Ascending aorta (tissue), 2 donors: ENCODE data around the gene DOCK2. TPM values are rescaled to one million over a fixed set of nuclear protein-coding genes. Genes with fewer than 3 reads are reported as not detected.

Experiments
- DNase-seq, 2 donors: peaks; one replicate each; pipeline ENCODE4 v3.0.0-alpha.2; 2019; ENCODE audit warnings: low spot score in 2 of 2
- H3K27ac ChIP-seq, 2 donors: fragments of 200-600 bp; sonication (generic); one replicate each; pipeline ENCODE4 v1.5.1; 2016 to 2017; ENCODE audit warnings: mild to moderate bottlenecking in 1 of 2
- H3K27me3 ChIP-seq: fragments of 200-600 bp; sonication (generic); one replicate; pipeline ENCODE4 v1.5.1; 2017
- H3K36me3 ChIP-seq, 2 donors: fragments of 200-600 bp; sonication (generic); one replicate each; pipeline ENCODE4 v1.5.1; 2016
- H3K4me1 ChIP-seq, 2 donors: fragments of 200-600 bp; sonication (generic); one replicate each; pipeline ENCODE4 v1.5.1; 2016 to 2017; ENCODE audit warnings: mild to moderate bottlenecking in 1 of 2
- H3K4me3 ChIP-seq, 2 donors: fragments of 200-600 bp; sonication (generic); one replicate each; pipeline ENCODE4 v1.5.1; 2016 to 2017; ENCODE audit warnings: mild to moderate bottlenecking in 1 of 2
- H3K9me3 ChIP-seq, 2 donors: fragments of 200-600 bp; sonication (generic); one replicate each; pipeline ENCODE4 v1.5.1; 2016
- CTCF ChIP-seq, 3 experiments: fragments of 200-600 bp in 2 of 3; fragments of 450-650 bp in 1 of 3; sonication (generic) in 2 of 3; IDR thresholded peaks; one replicate each; pipeline ENCODE4 v1.5.1; 2016 to 2019; ENCODE audit warnings: antibody characterized with exemption in 3 of 3, mild to moderate bottlenecking in 1 of 3, moderate library complexity in 1 of 3
- intact Hi-C: fragments of 100-400 bp; cut with DNase I; formaldehyde crosslinking; loops from one replicate; pipeline ENCODE4 v1.15.1; 2023
- total RNA-seq: library from RNA; depleted of rRNA; stranded (reverse); fragments of >200 nt; gene quantifications from one replicate; pipeline ENCODE4 v1.1.0, GENCODE V29; 2016

The DOCK2 gene
- total RNA-seq, 1 donor from 2014 or later, result 33.1 TPM

- no peak for TF ChIP-seq CTCF (IDR thresholded peaks at IDR 0.05)
- no peaks in the 10 kb centered on the region for H3K9me3 ChIP-seq
- no peak overlapping the region for H3K27ac ChIP-seq
- intact Hi-C loops, result no loop called here
- H3K36me3 ChIP-seq, result no peaks in the 10 kb centered on the region
- no peak for DNase-seq
- H3K4me1 ChIP-seq, result no peaks in the 10 kb centered on the region
- no peaks in the 10 kb centered on the region for H3K27me3 ChIP-seq
- no peak overlapping the region for H3K4me3 ChIP-seq
Observed at GRCh38 chr5:169971780-169972179, 334.7 kb downstream of the DOCK2 start.

- no peak for DNase-seq
- no peaks in the 10 kb centered on the region for H3K36me3 ChIP-seq
- H3K9me3 ChIP-seq, result no peaks in the 10 kb centered on the region
- no peak overlapping the region for H3K27ac ChIP-seq
- no peak for TF ChIP-seq CTCF (IDR thresholded peaks at IDR 0.05)
- intact Hi-C loops, result no loop called here
- H3K4me1 ChIP-seq, result no peaks in the 10 kb centered on the region
- no peaks in the 10 kb centered on the region for H3K27me3 ChIP-seq
- H3K4me3 ChIP-seq, result no peak overlapping the region
Observed at GRCh38 chr5:169973056-169973455, 336.0 kb downstream of the DOCK2 start.

GRCh38 chr5:169974121-169974770, 337.2 kb downstream of the DOCK2 start:
- intact Hi-C loops, result no loop called here

GRCh38 chr5:169978714-169979113, 341.6 kb downstream of the DOCK2 start:
- intact Hi-C loops, result no loop called here
- Histone ChIP-seq H3K27me3 (no peaks in the 10 kb centered on the region), H3K27ac (no peak overlapping the region), H3K4me3 (no peak overlapping the region), H3K4me1 (no peaks in the 10 kb centered on the region), H3K9me3 (no peaks in the 10 kb centered on the region), H3K36me3 (no peaks in the 10 kb centered on the region)
- TF ChIP-seq CTCF (IDR thresholded peaks at IDR 0.05), result no peak
- DNase-seq, result no peak

More at GRCh38 chr5:169974121-169974770, 337.2 kb downstream of the DOCK2 start:
- no peaks in the 10 kb centered on the region for H3K36me3 ChIP-seq
- H3K27ac ChIP-seq, result no peak overlapping the region
- no peaks in the 10 kb centered on the region for H3K27me3 ChIP-seq
- no peaks in the 10 kb centered on the region for H3K9me3 ChIP-seq
- no peak for DNase-seq
- no peak for TF ChIP-seq CTCF (IDR thresholded peaks at IDR 0.05)
- H3K4me3 ChIP-seq, result no peak overlapping the region
- no peaks in the 10 kb centered on the region for H3K4me1 ChIP-seq

- no peak for DNase-seq
- intact Hi-C loops, result no loop called here
- H3K27me3 ChIP-seq, result no peaks in the 10 kb centered on the region
- H3K4me3 ChIP-seq, result no peak overlapping the region
- no peaks in the 10 kb centered on the region for H3K9me3 ChIP-seq
- no peak overlapping the region for H3K27ac ChIP-seq
- H3K4me1 ChIP-seq, result no peaks in the 10 kb centered on the region
- H3K36me3 ChIP-seq, result no peaks in the 10 kb centered on the region
- no peak for TF ChIP-seq CTCF (IDR thresholded peaks at IDR 0.05)
Observed at GRCh38 chr5:169979871-169980270, 342.8 kb downstream of the DOCK2 start.
